ENCODE measurements around the gene SAMD13.
A peak's percentile ranks its signal among the peaks of the same experiment; 100 is the strongest.

SAMD13 gene, protein sequence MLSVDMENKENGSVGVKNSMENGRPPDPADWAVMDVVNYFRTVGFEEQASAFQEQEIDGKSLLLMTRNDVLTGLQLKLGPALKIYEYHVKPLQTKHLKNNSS

DNA sequence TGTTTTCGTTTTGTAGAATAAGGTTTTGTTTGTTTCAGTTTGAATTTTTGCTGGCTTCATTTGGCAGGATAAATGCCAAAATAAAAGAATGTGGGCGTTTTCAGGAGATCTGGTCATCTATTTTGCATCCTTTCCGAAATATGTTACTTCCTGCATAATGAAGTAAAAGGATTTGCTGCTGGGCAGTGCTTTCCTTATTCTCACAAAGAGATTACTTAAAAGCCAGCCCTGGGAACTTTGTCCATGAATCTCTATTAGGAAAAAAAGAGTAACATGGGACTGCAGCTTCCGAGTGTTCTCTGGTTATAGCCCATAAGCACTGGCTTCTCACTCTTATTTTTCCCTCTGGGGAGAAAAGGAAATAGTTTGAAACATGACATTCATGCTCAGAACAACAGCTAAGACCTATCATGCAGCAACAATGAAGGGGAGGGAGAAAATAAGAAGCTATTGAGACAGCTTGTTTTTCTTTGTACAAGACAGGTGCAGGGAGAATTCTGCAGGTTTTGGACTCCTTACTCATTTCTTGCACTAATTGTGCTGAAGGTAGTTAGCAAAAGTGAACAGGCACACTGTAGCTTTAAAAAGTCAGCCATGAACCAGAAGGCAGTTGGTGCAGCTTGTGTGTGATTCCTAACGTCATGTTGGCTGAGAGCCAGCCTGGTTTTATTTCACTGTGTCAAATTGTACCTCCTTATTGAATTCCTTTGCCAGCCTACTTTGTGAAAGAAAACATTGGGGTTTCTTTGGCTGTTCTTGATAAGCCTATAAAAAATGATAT is at the start of gene SAMD13:
SAMD13 (plus strand) TSS at position 705 of the 781 bp plus-strand sequence. CDS start 1,527 bp downstream, outside the sequence.
- peak; percentile 28 for DNase-seq (ENCODE audit: low read depth)

DNA sequence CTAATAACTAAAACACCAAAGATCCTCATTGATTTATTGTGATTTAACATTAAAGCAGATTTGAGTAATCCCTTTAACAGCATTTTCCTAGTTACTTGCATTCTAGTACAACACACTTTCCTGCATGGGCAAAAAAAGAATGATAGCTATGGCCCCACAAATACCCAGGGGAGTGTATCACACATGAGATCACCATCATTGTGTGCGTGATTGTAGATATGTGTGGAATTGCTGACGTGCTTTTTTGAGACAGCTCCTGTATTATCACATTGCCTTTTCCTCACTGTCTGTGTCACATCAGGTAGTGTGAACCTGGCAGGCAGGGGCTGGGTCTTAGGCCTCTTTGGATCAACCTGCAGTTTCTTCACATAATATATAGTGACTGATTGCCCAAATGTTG is 48.5 kb upstream of the SAMD13 start:
- no peak for DNase-seq (ENCODE audit: low read depth)

DNA sequence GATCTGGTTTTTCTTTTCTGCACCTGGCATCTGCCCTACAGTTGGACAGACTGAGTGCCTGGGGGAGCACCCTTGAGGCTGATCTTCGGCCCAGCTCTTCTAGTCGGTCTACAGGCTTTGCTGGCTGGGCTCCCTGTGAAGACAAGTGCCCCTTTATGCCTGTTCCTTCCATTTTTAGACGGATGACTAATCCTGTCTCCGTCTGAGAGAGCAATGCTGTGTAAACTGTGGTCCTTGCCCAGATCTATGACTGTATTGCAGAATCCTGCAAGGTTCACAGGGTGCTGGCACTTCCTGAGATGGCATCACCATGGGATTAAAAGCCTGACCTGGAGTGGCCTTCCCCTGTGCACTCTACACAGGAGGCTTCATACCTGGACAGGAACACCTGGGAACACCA is 47.6 kb upstream of the SAMD13 start:
- peak; percentile 84 for DNase-seq (ENCODE audit: low read depth)

DNA sequence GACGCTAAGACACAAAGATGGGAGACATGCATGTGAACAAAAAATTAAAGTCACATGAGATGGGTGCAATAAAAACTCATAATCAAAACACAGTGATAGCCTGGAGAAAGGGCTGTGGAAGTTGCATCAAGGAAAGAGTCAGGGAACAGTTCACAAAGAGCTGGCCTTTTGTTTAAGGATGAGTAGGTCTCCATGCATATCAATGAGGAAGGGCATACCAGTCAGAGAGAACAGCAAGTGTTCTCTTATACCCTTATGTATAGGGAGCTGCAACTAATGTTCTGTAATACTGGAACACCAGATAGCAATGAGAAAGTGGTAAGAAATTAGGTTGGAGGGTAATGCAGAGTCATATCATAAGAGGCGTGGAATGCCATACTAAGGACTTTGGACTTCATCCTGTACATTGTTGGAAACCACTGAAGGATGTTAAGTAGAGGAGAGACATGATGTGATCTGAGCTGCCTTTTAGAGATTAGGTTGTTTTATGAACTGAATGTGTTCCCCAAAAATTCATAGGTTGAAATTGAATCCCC is 46.7 kb upstream of the SAMD13 start:
- no peak for DNase-seq (ENCODE audit: low read depth)

DNA sequence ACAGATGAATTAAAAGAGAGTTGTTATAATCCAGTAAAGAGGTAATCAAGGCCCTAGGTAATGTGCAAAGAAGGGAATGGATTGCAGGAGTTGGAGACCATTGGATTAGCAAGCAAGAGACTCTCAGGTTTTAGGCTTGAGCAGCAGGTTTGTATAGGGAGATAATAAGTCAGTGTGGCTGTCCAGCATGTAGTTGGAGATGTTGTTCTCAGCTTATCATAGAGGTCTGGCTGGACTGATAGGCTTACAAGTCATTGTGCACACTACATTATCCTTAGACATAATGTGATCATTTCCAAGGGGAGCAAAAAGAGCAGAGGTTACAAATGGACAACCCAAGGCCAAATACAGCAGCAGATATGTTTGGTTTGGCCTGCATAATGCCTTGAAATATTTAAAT is 45.9 kb upstream of the SAMD13 start:
- no peak for DNase-seq (ENCODE audit: low read depth)

DNA sequence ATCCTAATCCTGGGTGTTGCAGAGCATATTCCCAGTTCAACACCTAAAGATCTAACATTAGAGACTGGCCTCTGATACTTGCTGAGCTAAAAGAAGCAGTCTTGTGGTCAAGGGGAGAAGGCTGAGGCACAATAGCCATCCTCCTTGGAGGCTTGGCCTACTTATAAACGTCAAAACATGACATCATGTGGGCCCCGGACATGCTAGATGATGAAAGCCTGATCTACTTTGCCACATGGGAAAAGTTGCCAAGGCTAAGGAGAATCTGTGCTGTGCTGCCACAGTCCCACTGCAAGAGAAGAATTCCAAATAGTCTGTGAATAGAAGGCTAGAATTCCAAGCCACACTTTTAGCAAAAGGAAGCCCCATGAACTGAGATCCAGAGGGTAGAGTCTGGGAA is 43.9 kb upstream of the SAMD13 start:
- DNase-seq (ENCODE audit: low read depth), result no peak

DNA sequence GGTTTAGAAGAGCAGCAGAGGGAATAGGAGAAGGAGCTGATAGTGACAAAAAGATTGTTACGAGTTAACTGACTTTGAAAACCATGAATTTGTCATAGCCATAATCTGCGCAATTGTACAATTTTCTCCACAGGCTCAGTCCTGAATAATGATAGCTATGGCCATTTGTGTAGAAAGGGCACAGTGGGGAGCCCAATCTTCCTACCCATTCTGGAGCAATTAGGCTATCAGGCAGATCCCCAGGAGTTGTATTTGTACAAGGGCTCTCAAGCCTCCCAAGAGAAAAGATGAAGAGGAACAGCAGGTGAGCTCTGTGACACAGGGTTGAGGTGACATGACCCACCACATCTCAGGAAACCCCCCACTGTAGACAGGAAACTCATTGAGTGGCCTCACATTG is 42.1 kb upstream of the SAMD13 start:
- no peak for DNase-seq (ENCODE audit: low read depth)

DNA sequence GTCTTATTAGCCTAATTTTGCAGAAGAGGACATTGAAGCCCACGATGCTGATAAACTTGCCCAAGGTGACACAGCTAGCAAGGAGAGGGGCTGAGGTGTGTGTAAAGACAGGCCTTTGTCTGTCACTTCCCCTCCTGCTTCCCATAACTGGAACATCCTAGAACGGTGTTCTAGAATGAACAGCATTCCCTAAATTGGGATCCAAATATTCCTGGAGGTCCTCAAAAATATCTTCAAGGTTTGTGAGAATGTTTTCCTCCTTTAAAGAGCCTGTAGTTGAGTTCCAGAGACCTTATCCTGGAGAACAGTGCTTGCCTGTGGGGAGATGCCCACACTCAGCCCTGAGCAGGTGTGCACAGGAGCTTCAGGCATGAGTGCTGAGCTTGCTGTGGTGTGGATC is 41.5 kb upstream of the SAMD13 start:
- no peak for DNase-seq (ENCODE audit: low read depth)

DNA sequence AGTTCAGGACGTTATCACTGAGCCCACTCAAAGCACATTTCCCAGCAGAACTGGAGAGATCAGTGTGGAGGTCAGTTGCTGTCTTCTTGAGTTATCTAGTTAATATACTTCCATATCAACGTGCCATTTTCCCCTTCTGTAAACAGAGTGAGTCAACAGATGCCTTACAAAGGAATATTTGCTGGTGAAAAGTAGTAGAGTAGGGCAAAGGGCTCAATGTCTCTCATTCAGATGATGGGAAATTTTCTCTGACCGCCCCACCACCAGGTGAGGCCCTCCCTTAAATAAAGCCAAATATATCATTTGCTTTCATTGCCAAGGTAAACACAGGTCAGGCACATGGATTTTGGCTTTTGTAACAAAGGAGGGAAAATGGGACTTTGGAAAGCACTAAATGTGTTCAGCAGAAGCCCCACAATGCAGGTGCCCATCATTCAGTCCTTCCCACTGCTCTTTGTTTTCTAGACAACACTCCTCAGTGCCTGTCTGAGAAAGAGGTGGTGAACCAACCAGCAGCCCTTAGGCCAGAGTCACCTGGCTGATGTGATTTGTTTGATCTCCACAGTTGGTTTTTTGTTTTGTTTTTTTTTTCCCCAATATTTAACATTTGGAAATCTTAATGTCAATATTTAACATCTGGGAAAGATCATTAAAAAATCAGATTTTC is 40.5 kb upstream of the SAMD13 start:
- DNase-seq (ENCODE audit: low read depth), result no peak

DNA sequence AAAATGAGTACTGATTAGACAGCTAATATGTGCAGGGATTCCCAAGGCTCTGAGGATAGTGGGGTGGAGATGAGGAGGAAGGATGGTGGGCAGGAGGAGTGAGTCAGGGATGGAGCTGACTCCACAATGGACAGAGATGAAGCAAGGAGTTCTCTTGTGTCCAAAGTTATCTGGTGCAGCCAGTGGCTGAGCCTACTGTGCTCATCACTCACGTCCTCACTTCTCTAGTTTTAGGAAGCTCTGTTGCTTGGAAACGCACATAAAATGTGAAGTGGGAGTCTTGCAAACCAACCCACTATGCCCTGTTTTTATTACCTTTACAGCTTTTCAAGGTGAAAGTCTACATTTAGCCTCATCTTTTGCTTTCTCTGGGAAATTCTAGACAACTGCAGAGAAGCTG is 36.5 kb upstream of the SAMD13 start:
- no peak for DNase-seq (ENCODE audit: low read depth)

DNA sequence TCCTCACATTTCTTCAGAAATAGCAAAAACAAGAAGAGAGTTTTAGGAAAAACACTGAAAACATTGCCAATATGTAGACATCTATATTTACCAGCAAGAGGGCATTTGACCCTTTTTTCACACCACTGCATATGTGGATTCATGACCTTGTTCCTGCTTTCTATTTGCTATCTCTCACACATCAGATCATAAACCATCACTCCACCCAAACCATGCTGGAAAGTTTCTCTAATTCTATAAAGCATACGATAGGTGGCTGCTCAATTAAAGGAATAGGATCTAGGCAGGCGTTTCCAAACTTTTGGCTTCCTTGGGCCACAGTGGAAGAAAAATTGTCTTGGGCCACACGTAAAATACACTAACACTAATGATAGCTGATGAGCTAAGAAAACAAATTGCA is 35.6 kb upstream of the SAMD13 start:
- DNase-seq (ENCODE audit: low read depth), result no peak

DNA sequence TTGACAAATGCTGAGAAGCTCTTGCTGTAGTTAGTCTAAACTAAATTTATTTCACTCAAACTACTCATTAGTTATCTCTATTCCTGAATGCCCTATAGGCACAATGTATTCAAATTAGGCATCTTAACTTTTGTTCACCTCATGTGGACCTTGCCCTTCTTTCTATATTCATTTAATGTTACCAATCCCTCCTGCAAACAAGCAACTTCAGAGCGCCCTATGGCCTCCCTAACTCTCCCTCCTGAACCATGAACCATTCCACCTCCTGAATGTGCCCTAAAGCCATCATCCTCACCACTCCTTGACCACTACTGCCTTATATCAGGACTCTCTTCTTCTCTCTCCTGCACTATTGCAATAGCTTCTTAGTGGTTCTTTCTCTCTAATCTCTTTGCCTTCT is 34.8 kb upstream of the SAMD13 start:
- DNase-seq (ENCODE audit: low read depth), result no peak

DNA sequence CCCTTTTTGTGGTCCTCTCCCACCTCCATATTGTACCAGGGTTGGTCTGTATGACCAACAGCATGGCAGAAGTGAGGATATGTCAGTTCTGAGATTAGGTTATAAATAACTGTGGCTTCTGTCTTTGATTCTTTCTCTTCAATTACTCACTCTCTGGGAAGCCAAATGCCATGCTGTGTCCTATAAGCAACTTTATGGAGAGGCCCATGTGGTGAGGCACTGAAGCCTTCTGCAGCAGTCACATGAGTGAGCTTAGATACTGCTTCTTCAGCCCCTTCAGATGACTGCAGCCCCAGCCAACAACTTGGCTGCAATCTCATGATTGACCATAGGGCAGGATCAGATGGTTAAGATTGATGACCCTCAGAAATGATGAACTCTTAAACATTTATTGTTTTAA is 34.0 kb upstream of the SAMD13 start:
- no peak for DNase-seq (ENCODE audit: low read depth)

DNA sequence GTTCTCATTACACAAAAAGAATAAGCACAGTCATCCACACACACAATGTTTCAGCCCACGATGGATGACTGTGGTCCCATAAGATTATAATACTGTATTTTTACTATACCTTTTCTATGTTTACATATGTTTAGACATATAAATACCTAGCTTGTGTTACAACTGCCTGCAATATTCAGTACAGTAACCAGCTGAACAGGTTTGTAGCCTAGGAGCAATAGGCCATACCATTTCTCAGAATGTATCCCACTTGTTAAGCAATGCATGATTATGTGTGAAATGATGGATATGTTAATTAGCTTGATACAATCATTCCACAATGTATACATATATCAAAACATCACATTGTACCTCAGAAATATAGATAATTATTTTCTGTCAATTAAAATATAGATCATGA is 33.2 kb upstream of the SAMD13 start:
- no peak for DNase-seq (ENCODE audit: low read depth)

DNA sequence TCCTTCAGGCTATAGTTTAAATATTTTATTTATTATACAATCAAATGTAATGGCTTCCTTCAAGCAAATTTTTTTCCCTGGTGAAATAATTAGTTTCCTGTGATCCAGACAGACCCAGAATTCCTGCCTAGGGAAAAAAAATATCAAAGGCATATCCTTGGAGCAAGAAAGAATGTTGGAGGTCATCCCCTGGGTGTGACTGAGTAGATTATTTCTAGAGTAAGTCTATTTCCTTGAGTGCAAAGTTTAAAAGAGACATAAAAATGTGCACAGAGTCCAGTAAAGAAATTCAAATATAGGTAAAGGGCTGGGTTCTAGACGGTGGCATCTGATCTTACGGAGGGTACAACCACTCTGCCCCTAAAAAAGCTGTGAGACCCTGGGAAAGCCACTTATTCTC is 32.2 kb upstream of the SAMD13 start:
- DNase-seq (ENCODE audit: low read depth), result no peak

DNA sequence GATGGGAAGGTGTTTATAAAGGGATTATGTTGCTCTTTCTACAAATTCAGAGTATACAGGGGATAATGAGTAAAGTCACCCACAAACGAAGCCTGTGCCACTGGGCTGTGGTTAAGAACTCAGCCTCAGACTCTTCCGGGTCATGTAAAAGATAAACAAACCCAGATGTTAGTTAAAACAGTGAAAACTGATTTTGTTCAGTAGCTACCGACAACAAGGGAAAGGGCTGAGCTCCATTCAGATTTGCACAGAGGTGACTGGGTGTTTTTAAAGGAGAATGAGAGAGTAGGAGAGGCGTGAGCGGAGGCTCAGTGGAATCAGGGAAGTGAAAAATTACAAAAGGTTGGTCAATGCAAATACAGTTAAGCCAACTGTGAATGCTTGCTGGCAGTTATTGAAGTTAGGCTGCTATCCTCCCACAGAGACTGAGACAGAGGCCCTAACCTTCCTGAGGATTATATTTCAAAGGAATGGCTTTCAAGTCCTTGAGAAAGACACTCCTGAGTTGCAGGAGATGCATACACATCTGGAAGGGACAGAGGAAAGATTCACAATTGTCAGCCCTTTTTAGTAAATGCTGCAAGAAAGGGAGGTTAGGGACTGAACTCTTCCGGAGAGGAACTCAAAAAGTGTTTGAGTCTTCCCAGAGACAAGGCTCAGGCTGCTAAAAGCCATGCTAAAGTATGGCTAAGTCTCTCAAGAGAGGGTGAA is 29.9 kb upstream of the SAMD13 start:
- DNase-seq (ENCODE audit: low read depth), result no peak

DNA sequence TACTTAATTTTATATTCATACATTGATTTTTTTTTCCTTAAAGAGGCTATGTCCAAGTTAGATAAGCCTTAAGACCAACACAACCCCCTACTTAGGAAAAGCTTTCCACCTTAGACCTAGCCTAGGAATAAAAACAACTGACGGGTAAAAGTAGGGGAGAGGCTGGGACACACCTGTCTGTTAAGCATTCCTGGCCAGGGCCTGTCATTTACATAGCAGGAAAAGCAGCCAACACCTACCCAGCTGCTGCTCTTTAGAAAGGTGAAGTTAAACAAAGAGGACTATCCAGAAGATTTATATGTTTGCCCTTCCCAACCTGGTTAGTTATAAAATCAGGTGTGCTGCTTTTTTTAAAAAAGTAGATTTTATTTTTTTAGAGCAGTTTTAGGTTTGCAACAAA is 29.1 kb upstream of the SAMD13 start:
- no peak for DNase-seq (ENCODE audit: low read depth)

DNA sequence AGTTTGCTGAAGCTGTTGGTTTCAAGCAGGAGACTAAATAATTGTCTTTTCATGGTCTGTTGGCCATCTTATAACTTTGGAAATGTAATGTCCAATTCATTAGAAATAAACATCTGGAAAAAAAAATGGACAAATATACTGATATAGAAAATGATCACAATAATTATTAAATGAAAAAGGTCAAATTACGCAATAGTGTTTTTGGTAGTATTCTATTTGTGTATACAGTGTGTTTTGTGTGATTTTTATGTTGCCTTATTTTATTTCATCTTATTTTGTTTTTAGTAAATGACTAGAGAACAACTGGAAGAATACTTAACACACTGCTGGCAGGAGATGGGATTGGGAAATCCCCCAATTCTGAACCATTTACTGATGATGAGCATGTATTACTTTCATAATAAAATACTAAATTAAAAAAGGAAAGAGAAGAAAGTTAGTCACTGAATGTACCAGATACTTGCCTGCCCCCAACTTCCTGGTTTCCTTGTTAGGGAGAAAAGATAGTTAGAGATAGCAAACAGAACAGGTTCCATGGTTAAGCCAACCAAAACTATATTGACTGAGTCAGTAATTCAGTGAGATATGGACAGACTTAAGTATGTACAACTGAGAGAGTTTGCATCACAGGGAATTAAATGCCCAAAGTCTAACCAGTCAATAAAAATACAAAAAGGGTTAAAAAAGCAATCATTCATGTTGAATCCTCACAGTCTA is 24.0 kb upstream of the SAMD13 start:
- no peak for DNase-seq (ENCODE audit: low read depth)

DNA sequence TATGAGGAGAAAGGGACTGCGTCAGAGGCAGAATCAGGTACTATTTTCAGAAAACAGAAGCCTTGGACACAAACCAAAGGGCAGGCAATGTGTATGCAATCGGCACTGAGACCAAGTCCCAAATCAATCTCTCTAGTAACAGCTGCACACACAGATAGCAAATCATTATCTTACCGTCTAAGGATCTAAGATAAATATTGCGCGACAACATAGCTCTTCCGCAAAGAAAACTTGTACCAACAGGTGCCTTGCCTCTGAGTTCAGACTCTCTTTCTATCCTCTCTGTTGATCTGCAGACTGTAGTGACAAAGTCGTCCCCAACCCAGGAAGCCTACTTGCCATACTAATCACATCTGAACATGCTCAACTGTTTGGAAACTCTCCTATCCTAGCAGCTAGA is 22.6 kb upstream of the SAMD13 start:
- no peak for DNase-seq (ENCODE audit: low read depth)

DNA sequence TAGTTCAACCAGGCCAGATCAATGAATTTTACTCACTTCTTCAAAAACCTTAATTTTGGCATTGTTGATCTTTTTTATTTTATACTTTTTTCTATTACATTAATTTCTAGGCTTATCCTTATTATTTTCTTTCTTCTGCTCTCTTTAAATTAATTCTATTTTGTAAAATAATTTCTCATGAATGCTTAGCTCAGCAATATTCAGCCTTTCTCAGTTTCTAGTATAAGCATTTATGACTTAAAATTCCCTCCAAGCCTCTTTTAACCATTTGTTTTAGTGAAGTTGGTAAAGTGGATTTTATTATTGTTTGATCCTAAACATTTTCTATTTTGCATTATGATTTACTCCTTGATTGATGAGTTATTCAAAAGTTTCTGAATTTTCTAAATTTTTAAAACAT is 20.6 kb upstream of the SAMD13 start:
- DNase-seq (ENCODE audit: low read depth), result no peak

DNA sequence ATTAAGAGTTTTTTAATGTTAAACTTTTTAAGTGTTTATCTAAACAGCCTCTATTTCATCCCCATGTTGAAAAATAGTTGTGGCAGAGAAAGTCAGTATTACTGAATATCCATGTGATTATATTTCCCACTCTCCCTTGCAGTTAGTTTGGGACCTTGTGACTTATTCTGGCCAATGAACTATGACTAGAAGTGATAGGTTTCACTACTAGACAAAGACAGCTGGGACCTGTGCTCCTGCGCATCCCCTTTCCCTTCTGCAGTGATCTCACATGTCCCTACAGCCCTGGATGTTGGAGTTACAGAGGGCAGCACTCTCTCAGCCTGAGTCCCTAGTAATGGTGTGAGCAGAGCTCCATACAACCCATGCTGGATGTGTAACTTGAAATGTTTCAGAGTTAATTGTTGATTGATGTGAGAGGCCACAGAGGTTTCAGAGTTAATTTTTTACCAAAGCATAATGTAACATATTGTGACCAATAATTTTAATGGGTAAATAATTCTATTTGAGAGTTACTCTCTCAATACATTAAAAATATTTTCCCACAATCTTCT is 18.7 kb upstream of the SAMD13 start:
- no peak for DNase-seq (ENCODE audit: low read depth)

DNA sequence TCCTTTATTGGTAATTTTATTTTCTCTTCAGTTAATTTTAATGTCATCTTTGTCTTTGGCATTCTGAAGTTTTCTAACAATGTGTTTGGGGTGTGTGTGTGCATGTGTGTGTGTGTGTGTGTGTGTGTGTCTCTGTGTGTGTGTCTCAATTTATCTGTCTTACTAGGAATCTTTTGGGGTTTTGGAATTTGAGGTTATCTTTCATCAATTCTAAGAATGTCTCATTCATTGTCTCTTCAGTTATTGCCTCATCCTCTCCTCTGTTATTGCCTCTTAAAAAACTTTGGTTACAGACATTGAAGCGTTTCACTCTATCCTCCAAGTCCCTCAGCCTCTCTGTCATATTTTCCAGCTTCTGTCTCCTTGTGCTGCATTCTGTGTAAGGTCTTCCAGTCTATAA is 18.1 kb upstream of the SAMD13 start:
- DNase-seq (ENCODE audit: low read depth), result no peak
